ENCODE results near the gene TSEN54. TPM values are rescaled to one million over a fixed set of nuclear protein-coding genes. Genes with fewer than 3 reads are reported as not detected.

The TSEN54 gene
- total RNA-seq, 4 donors from 2014 or later: 15.4 to 31.2 (median 17.8) TPM

- in situ Hi-C loops (cut with MboI; ENCODE audit: low sequenced_read_pairs in 4 of 4) (no loop called here), intact Hi-C loops (cut with DNase I; ENCODE audit: low total_unique reads) (no loop called here)
- Histone ChIP-seq H3K9me3 (no peaks in the 10 kb centered on the region), H3K36me3 (peaks cover 0 to 60% of the 10 kb centered on the region in 2 donors), H3K4me3 (no peak overlapping the region), H3K27ac (peak overlapping the region in 3 of 4 donors; percentile 40 to 60 (median 45)), H3K4me1 (peaks cover 9 to 12% of the 10 kb centered on the region in 2 donors), H3K27me3 (no peaks in the 10 kb centered on the region)
- ATAC-seq: no peak
- DNase-seq: no peak
- no peak for TF ChIP-seq CTCF (IDR thresholded peaks at IDR 0.05 in 4 of 5, conservative IDR thresholded peaks at IDR 0.05 in 1 of 5)
- TF ChIP-seq POLR2A (IDR thresholded peaks at IDR 0.05): no peak
Measured at GRCh38 chr17:75503976-75504346, 12.4 kb upstream of the TSEN54 start.

GRCh38 chr17:75504347-75505151 lies 11.8 kb upstream of the TSEN54 start:
- ATAC-seq: peak in 1 of 2 donors; percentile 51
- peaks cover 15 to 18% of the 10 kb centered on the region in 2 donors for H3K4me1 ChIP-seq
- no peaks in the 10 kb centered on the region for H3K9me3 ChIP-seq
- peak in 1 of 2 donors; percentile 49 for DNase-seq
- peak overlapping the region; percentile 10 to 60 (median 42) for H3K27ac ChIP-seq
- intact Hi-C loops (cut with DNase I; ENCODE audit: low total_unique reads) (no loop called here), in situ Hi-C loops (cut with MboI; ENCODE audit: low sequenced_read_pairs in 4 of 4) (no loop called here)
- no peak overlapping the region for H3K4me3 ChIP-seq
- H3K36me3 ChIP-seq: peaks cover 0 to 57% of the 10 kb centered on the region in 2 donors
- TF ChIP-seq POLR2A (IDR thresholded peaks at IDR 0.05) (no peak), CTCF (IDR thresholded peaks at IDR 0.05 in 4 of 5, conservative IDR thresholded peaks at IDR 0.05 in 1 of 5) (peak; percentile 48 to 70 (median 62))
- no peaks in the 10 kb centered on the region for H3K27me3 ChIP-seq

- no peak overlapping the region for H3K4me3 ChIP-seq
- peaks cover 0 to 53% of the 10 kb centered on the region in 2 donors for H3K36me3 ChIP-seq
- no peak for ATAC-seq
- H3K27ac ChIP-seq: peak overlapping the region in 1 of 4 donors; percentile 60
- H3K27me3 ChIP-seq: no peaks in the 10 kb centered on the region
- H3K4me1 ChIP-seq: peaks cover 17 to 18% of the 10 kb centered on the region in 2 donors
- no peak for TF ChIP-seq CTCF (IDR thresholded peaks at IDR 0.05 in 4 of 5, conservative IDR thresholded peaks at IDR 0.05 in 1 of 5)
- in situ Hi-C loops (cut with MboI; ENCODE audit: low sequenced_read_pairs in 4 of 4) (no loop called here), intact Hi-C loops (cut with DNase I; ENCODE audit: low total_unique reads) (no loop called here)
- H3K9me3 ChIP-seq: no peaks in the 10 kb centered on the region
- no peak for DNase-seq
Measured at GRCh38 chr17:75505152-75505409, 11.2 kb upstream of the TSEN54 start.

GRCh38 chr17:75505640-75506039 lies 10.7 kb upstream of the TSEN54 start:
- H3K27me3 ChIP-seq: no peaks in the 10 kb centered on the region
- intact Hi-C loops (cut with DNase I; ENCODE audit: low total_unique reads): no loop called here
- H3K9me3 ChIP-seq: no peaks in the 10 kb centered on the region
- H3K4me1 ChIP-seq: peaks cover 17 to 18% of the 10 kb centered on the region in 2 donors
- TF ChIP-seq POLR2A (IDR thresholded peaks at IDR 0.05) (no peak), CTCF (IDR thresholded peaks at IDR 0.05 in 4 of 5, conservative IDR thresholded peaks at IDR 0.05 in 1 of 5) (no peak)
- in situ Hi-C loops (cut with MboI; ENCODE audit: low sequenced_read_pairs in 4 of 4): no loop called here
- H3K27ac ChIP-seq: peak overlapping the region in 1 of 4 donors; percentile 60
- no peak overlapping the region for H3K4me3 ChIP-seq
- ATAC-seq (no peak), DNase-seq (no peak)
- peaks cover 0 to 47% of the 10 kb centered on the region in 2 donors for H3K36me3 ChIP-seq

Data from gastrocnemius medialis (tissue), 4 donors.